WI38 (cell line): ENCODE results near the gene RAB27B.

Experiments
- H3K4me3 ChIP-seq: 2 replicates; pipeline ENCODE4 v1.5.1; 2011; ENCODE audit warnings: low read depth, mild to moderate bottlenecking, control low read depth, low read length
- CTCF ChIP-seq: IDR thresholded peaks from 2 replicates; pipeline ENCODE4 v1.5.1; 2012; ENCODE audit warnings: low read depth, mild to moderate bottlenecking, control low read depth, low read length

Gene RAB27B

GRCh38 chr18:54790109-54790508 is 38.2 kb upstream of the RAB27B start:
- TF ChIP-seq CTCF, result no peak
- H3K4me3 ChIP-seq, result no peak overlapping the region

- H3K4me3 ChIP-seq, result no peak overlapping the region
- TF ChIP-seq CTCF, result no peak
Observed at GRCh38 chr18:54791657-54792056, 36.6 kb upstream of the RAB27B start.

- no peak for TF ChIP-seq CTCF
- no peak overlapping the region for H3K4me3 ChIP-seq
Observed at GRCh38 chr18:54792079-54792478, 36.2 kb upstream of the RAB27B start.

GRCh38 chr18:54794823-54795222 is 33.5 kb upstream of the RAB27B start:
- no peak overlapping the region for H3K4me3 ChIP-seq
- TF ChIP-seq CTCF, result no peak

GRCh38 chr18:54798186-54798585 is 30.1 kb upstream of the RAB27B start:
- no peak for TF ChIP-seq CTCF
- H3K4me3 ChIP-seq, result no peak overlapping the region

GRCh38 chr18:54801374-54801773 is 26.9 kb upstream of the RAB27B start:
- no peak for TF ChIP-seq CTCF
- H3K4me3 ChIP-seq, result no peak overlapping the region

- TF ChIP-seq CTCF, result no peak
- H3K4me3 ChIP-seq, result no peak overlapping the region
Observed at GRCh38 chr18:54802178-54802577, 26.1 kb upstream of the RAB27B start.
